ENCODE results near the gene SEC61B. TPM values are rescaled to one million over a fixed set of nuclear protein-coding genes. Genes with fewer than 3 reads are reported as not detected.
"Not testable (repeated sequence)": the region's sequence is repeated elsewhere in the genome, so short reads cannot be mapped to it uniquely, and the experiment has no call there.

SEC61B gene
- total RNA-seq, 1 donor: 48.6 TPM

DNA sequence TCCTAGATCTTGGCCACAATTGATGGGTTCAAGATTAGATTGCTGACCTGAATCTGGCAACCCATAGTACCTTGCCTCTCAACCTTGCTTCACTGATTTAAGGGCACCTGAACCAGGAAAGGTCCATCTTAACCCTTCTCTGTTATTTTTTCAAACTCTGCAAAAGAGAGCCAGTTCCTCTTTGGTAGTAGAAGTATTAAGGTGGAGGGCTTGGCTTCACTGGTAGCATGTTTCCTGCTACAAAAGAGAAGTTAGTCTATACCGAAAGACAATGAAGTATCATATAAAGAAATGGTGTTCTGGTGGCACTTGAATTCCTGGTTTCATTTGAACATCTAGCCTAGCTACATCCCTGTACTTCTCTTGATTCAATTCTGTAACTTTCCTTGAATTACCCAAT, 8.9 kb upstream of the SEC61B start:
- no peaks in the 10 kb centered on the region for H3K27me3 ChIP-seq (ENCODE audit: insufficient read depth, low read length)
- H3K9me3 ChIP-seq (ENCODE audit: low read depth, low read length): peaks cover 5% of the 10 kb centered on the region
- no peak overlapping the region for H3K4me3 ChIP-seq (ENCODE audit: low read length)
- H3K4me1 ChIP-seq (ENCODE audit: insufficient read depth, low read length): peaks cover 9% of the 10 kb centered on the region

DNA sequence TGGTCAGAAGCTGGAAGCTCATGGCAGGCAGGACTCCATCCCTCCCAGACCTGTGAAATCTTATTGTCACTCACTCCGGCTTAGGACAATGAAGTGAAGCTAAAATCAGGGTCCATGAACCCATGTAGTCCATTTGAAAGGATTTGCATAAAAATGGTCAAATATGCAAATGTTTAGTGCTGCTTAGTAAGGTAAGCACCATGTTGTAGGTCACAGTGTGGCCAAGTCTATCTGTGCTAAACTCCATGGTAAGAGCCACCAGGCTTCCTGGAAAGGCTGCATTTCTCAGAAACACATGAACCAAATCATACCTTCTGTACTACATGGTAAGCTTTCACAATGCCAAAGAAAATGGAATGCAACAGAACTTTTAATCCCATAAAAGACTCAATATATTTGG, 6.0 kb upstream of the SEC61B start:
- H3K4me1 ChIP-seq (ENCODE audit: insufficient read depth, low read length): peaks cover 24% of the 10 kb centered on the region
- H3K9me3 ChIP-seq (ENCODE audit: low read depth, low read length): no peaks in the 10 kb centered on the region
- H3K27me3 ChIP-seq (ENCODE audit: insufficient read depth, low read length): no peaks in the 10 kb centered on the region
- no peak overlapping the region for H3K4me3 ChIP-seq (ENCODE audit: low read length)

DNA sequence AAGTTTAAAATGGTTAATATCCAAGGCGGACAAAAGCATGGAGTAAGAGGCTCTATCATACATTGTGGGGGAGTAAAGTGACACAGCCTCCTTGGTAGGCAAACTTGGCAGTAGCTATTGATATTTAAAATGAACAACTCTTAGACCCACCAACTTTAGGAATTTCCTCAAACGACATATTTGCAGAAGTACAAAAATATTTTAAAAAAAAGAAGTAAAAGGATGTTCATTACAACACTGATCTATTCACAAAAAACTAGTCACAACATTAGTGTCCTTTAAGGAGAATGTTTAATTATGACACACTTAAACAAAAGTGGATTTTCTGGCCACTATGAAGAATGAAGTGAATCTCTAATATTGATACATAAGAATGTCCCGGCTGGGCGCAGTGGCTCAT, 2.1 kb upstream of the SEC61B start:
- no peaks in the 10 kb centered on the region for H3K27me3 ChIP-seq (ENCODE audit: insufficient read depth, low read length)

DNA sequence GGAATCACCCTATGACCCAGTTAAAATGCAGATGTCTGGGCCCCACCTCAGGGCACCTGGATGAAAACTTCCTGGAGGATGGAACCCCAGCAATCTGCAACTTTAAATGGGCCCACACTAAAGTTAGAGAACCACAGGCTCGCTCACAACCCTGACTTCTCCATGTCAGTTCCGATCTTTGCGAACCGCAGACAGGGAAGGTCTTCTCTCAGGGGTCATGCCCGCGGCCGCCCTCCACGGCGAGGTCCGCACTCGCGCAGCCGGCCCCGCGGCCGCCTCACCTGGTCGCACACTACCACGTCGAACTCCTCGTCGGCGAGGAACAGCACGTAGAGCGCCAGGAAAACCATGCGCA, 839 bp upstream of the SEC61B start:
- H3K4me1 ChIP-seq (ENCODE audit: insufficient read depth, low read length): peaks cover 36% of the 10 kb centered on the region

More for the DNA sequence above, 2.1 kb upstream of the SEC61B start:
- Histone ChIP-seq H3K9me3 (ENCODE audit: low read depth, low read length) (no peaks in the 10 kb centered on the region), H3K4me1 (ENCODE audit: insufficient read depth, low read length) (peaks cover 32% of the 10 kb centered on the region), H3K4me3 (ENCODE audit: low read length) (no peak overlapping the region)

DNA sequence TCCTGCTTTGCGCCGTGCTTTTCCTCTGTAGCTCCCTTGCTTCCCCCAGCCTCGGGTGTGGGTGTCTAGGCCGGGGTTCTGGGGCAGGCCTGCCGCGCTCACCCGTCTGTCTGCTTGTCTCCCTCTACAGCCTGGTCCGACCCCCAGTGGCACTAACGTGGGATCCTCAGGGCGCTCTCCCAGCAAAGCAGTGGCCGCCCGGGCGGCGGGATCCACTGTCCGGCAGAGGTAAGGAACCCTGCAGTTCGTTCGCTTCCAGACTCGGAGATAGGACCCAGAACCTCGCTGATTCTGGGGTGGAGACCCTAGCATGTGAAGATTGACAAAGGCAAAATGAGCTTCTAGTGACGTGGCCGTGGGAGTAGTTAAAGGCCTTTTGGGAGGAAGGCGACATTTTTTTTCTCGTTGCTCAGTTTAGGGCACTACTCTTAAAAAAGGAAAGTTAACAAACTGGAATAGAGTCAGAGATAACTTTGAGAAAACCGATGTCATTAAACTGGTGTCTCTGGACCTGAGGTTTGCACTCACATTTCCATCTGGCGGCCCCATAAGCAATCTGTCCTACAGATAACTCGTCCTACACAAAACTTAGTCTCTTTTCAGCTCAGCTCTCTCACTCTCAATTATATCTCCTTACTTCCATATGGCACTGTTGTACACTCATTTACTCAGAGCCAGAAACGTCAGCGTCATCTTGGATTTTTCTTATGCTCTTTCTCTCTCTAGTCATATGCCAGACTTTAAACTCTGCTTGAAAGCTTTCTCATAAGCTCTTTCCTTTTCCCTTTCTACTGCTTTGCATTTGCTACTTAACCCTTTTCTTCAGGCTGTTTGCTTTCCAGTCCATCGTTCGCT, 561 bp downstream of the SEC61B start:
- H3K4me3 ChIP-seq (ENCODE audit: low read length): peak overlapping the region; percentile 74
- peaks cover 36% of the 10 kb centered on the region for H3K4me1 ChIP-seq (ENCODE audit: insufficient read depth, low read length)
- H3K9me3 ChIP-seq (ENCODE audit: low read depth, low read length): no peaks in the 10 kb centered on the region
- no peaks in the 10 kb centered on the region for H3K27me3 ChIP-seq (ENCODE audit: insufficient read depth, low read length)

More for the DNA sequence above, 839 bp upstream of the SEC61B start:
- H3K9me3 ChIP-seq (ENCODE audit: low read depth, low read length): no peaks in the 10 kb centered on the region
- peak overlapping the region; percentile 74 for H3K4me3 ChIP-seq (ENCODE audit: low read length)
- H3K27me3 ChIP-seq (ENCODE audit: insufficient read depth, low read length): no peaks in the 10 kb centered on the region

DNA sequence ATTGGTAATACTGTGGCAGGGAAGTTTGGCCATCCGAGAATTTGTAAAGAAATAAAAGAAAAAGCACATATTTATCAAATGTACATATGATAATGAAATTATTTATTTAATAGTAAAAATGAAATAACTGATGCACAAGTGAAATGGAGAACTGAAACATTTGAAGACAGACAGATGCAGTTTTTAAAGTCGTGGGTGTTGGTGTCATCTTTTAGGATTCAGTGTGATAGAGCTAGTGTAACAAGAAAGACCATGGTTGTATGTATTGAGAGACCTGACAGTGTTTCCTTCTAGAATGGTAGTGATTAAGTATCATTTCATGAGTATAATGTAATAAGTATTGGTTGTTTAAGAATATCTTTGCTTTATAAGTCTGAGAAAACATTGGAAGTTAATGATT, 2.4 kb downstream of the SEC61B start:
- H3K27me3 ChIP-seq (ENCODE audit: insufficient read depth, low read length): no peaks in the 10 kb centered on the region

GRCh38 chr9:99226054-99226453, 4.0 kb downstream of the SEC61B start:
- H3K4me3 ChIP-seq (ENCODE audit: low read length): no peak overlapping the region
- H3K9me3 ChIP-seq (ENCODE audit: low read depth, low read length): no peaks in the 10 kb centered on the region
- H3K27me3 ChIP-seq (ENCODE audit: insufficient read depth, low read length): no peaks in the 10 kb centered on the region
- peaks cover 21% of the 10 kb centered on the region for H3K4me1 ChIP-seq (ENCODE audit: insufficient read depth, low read length)

More for the DNA sequence above, 2.4 kb downstream of the SEC61B start:
- no peak overlapping the region for H3K4me3 ChIP-seq (ENCODE audit: low read length)
- peaks cover 36% of the 10 kb centered on the region for H3K4me1 ChIP-seq (ENCODE audit: insufficient read depth, low read length)
- no peaks in the 10 kb centered on the region for H3K9me3 ChIP-seq (ENCODE audit: low read depth, low read length)

DNA sequence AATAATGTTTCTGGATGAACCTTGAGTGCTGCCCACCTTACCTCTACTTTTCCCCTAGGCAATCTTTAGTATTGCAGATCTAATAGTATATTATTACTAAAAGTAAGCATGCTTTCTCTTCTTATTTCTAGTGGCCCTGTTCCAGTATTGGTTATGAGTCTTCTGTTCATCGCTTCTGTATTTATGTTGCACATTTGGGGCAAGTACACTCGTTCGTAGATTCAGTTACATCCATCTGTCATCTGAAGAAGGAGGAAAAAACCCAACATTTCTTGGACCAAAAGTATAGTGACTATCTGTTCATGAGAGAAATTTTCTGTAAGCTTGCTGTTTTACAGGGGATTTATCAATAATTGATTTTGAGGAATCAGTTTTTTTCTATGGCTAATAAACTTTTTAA, 8.1 kb downstream of the SEC61B start:
- Histone ChIP-seq H3K9me3 (ENCODE audit: low read depth, low read length) (no peaks in the 10 kb centered on the region), H3K4me3 (ENCODE audit: low read length) (no peak overlapping the region), H3K27me3 (ENCODE audit: insufficient read depth, low read length) (no peaks in the 10 kb centered on the region), H3K4me1 (ENCODE audit: insufficient read depth, low read length) (peaks cover 2% of the 10 kb centered on the region)

DNA sequence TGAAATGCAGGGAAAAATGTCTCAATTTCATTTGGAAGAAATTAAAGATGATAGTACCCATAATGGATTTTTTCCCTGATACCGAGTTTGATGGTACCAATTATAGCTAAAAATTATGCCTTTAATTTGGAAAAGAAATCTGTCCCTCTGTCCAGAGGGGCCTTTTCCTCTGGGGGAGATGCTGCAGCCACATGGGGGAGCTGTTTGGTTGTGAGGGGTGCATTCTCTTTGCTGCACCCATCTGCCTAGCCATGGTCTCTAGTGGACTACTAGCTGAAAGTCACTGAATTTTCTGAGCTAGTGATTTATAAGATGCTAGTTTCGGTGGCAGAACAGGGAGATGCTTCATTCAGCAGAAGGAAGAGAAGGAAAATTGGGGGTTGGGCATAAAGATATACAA, 9.6 kb downstream of the SEC61B start:
- H3K27me3 ChIP-seq (ENCODE audit: insufficient read depth, low read length): no peaks in the 10 kb centered on the region
- peaks cover 8% of the 10 kb centered on the region for H3K4me1 ChIP-seq (ENCODE audit: insufficient read depth, low read length)
- no peak overlapping the region for H3K4me3 ChIP-seq (ENCODE audit: low read length)
- no peaks in the 10 kb centered on the region for H3K9me3 ChIP-seq (ENCODE audit: low read depth, low read length)

DNA sequence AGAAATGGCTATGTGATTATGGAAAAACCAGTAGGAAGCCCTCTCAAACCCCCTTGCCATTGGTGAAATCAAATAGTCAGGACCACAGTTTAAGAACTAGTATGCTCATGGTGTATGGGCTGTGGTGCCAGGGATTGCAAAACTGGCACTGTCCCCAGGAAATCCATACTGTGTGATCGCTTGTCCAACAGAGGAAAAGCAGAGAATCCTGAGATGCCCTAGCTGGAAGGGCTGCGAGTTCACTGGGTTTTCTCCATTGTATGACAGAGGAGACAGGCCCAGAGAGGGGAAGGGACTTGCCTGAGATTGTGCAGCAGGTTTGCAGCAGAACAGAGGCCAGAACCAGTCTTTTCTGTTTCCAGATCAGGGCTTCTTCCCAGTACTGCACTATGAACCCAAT, 12.5 kb downstream of the SEC61B start:
- Histone ChIP-seq H3K27me3 (ENCODE audit: insufficient read depth, low read length) (no peaks in the 10 kb centered on the region), H3K4me1 (ENCODE audit: insufficient read depth, low read length) (peaks cover 8% of the 10 kb centered on the region), H3K9me3 (ENCODE audit: low read depth, low read length) (no peaks in the 10 kb centered on the region), H3K4me3 (ENCODE audit: low read length) (no peak overlapping the region)

GRCh38 chr9:99235069-99235468, 13.0 kb downstream of the SEC61B start:
- H3K9me3 ChIP-seq (ENCODE audit: low read depth, low read length): no peaks in the 10 kb centered on the region
- H3K4me3 ChIP-seq (ENCODE audit: low read length): no peak overlapping the region
- peaks cover 8% of the 10 kb centered on the region for H3K4me1 ChIP-seq (ENCODE audit: insufficient read depth, low read length)
- H3K27me3 ChIP-seq (ENCODE audit: insufficient read depth, low read length): no peaks in the 10 kb centered on the region

DNA sequence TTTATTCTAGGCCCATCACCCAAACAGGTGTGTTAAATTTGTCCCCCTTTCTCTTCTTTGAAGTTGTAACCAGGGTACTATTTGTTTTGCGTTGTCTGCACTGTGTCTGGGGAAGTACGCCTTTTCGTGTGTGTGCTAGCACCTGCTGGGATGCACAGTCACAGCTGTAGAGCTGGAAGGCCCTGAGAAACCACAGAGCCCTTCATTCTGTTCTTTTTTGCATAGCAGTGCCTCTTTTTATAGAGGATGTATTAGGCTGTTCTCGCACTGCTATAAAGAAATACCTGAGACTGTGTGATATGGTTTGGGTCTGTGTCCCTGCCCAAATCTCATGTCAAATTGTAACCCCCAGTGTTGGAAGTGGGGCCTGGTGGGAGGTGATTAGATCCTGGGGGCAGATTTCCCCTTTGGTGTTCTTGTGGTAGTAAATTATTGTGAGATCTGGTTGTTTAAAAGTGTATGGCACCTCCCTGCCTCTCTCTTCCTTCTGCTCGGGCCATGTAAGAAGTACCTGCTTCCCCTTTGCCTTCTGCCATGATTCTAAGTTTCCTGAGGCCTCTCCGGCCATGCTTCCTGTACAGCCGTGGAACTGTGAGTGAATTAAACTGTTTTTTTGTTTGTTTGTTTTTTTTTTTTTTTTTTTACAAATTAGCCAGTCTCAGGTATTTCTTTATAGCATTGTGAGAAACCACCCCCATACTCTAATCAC, 14.0 kb downstream of the SEC61B start:
- Histone ChIP-seq H3K4me1 (ENCODE audit: insufficient read depth, low read length) (peaks cover 8% of the 10 kb centered on the region), H3K9me3 (ENCODE audit: low read depth, low read length) (no peaks in the 10 kb centered on the region), H3K4me3 (ENCODE audit: low read length) (no peak overlapping the region), H3K27me3 (ENCODE audit: insufficient read depth, low read length) (no peaks in the 10 kb centered on the region)

DNA sequence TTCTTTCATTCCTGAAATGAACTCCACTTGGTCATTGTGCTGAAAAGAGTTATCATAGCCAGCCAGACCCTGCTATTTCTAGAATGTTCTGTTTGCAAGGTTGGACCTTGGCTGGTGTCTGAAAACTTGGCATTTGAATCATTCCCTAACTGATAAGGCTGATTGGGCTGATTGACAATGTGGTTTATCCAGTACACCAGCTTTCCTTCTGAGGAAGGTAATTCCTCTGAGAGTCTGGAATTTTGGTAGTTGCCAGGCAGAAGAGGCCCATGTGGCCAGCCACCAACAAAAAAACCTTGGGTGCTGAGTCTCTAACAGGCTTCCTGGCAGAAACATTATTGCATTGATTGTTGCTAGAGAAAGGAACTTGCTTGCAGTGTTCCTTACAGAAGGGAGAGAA, 15.3 kb downstream of the SEC61B start:
- Histone ChIP-seq H3K4me3 (ENCODE audit: low read length) (no peak overlapping the region), H3K27me3 (ENCODE audit: insufficient read depth, low read length) (no peaks in the 10 kb centered on the region), H3K4me1 (ENCODE audit: insufficient read depth, low read length) (peaks cover 8% of the 10 kb centered on the region), H3K9me3 (ENCODE audit: low read depth, low read length) (no peaks in the 10 kb centered on the region)

- H3K27me3 ChIP-seq (ENCODE audit: insufficient read depth, low read length); H3K4me3 ChIP-seq (ENCODE audit: low read length); H3K9me3 ChIP-seq (ENCODE audit: low read depth, low read length); H3K4me1 ChIP-seq (ENCODE audit: insufficient read depth, low read length): not testable (repeated sequence)
Measured at GRCh38 chr9:99237849-99238248, 15.8 kb downstream of the SEC61B start.

DNA sequence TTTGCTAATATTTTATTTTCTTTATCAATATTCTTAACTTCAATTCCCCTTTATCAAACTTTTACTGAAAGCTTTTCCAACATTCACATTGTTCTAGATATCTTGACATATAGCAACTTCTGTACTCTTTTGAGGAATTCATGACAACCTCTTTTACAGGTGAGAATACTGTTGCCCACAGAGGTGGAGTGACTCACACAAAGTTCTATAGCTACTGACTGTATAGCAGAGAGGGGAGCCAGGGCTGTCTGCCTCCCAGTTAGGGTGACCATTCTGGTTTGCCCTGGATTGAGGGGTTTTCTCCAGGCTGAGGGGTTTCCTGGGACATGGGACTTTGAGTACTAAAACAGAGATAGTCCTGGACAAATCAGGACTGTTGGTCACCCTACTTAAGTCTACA, 16.2 kb downstream of the SEC61B start:
- H3K4me1 ChIP-seq (ENCODE audit: insufficient read depth, low read length): peaks cover 8% of the 10 kb centered on the region
- no peaks in the 10 kb centered on the region for H3K27me3 ChIP-seq (ENCODE audit: insufficient read depth, low read length)
- H3K4me3 ChIP-seq (ENCODE audit: low read length): no peak overlapping the region
- no peaks in the 10 kb centered on the region for H3K9me3 ChIP-seq (ENCODE audit: low read depth, low read length)
